Measurements from ENCODE around the gene NHSL1.

NHSL1 gene

DNA sequence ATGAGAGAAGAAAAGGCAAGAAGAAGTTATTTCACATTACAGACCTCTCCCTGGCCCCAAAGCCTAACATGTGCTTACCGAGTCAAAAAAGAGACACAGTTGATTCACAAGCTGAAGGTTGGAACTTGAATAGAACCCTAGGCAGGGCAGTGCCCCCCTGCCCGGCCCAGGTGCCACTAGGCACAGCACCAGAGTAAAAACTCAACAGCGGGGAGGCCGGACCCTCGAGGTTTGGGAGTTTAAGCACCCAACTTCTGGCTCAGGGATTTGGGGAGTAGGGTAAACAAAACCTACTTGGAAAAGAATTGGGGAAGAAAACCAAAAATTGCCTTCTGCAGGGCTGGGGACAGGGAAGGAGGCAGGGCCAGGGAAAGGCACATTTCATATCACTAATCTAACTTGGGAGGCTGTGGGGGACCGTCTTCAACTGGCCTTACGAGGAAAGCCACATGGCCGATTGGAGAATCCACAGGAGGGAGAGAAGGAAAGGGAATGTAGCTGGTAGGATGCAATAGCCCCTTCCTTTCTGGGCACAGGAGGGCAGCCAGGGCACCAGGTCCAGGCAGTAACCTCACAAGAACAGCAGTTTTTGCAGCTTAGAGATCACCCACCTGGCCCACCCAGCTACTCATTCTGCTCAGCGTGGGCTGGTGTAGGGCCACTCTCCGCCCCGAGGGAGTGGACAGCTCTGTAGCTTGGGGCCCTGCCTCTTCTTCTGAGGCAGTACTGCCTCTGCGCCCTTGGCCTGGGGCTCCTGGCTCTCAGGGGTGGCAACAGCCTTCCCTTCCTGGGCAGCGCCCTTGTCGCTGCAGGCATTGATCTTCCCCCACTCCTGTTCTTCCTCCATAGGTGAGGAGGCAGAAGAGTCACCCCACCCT lies 97.1 kb downstream of the NHSL1 start:
- no peak for DNase-seq (ENCODE audit: low read depth)

DNA sequence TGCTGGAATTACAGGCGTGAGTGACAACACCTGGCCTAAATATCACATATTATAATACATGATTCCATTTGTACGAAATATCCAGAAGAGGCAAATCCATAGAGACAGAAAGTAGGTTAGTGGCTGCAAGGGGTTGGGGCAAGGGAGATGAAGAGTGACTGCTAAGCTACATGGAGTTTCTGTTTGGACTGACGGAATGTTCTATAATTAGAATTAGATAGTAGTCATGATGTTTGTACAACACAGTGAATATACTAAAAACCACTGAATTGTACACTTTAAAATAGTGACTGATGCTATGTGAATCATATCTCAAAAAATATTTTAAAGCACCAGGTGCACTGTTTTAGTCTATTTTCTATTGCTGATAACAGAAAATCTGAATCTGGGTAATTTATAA lies 99.0 kb downstream of the NHSL1 start:
- no peak for DNase-seq (ENCODE audit: low read depth)

DNA sequence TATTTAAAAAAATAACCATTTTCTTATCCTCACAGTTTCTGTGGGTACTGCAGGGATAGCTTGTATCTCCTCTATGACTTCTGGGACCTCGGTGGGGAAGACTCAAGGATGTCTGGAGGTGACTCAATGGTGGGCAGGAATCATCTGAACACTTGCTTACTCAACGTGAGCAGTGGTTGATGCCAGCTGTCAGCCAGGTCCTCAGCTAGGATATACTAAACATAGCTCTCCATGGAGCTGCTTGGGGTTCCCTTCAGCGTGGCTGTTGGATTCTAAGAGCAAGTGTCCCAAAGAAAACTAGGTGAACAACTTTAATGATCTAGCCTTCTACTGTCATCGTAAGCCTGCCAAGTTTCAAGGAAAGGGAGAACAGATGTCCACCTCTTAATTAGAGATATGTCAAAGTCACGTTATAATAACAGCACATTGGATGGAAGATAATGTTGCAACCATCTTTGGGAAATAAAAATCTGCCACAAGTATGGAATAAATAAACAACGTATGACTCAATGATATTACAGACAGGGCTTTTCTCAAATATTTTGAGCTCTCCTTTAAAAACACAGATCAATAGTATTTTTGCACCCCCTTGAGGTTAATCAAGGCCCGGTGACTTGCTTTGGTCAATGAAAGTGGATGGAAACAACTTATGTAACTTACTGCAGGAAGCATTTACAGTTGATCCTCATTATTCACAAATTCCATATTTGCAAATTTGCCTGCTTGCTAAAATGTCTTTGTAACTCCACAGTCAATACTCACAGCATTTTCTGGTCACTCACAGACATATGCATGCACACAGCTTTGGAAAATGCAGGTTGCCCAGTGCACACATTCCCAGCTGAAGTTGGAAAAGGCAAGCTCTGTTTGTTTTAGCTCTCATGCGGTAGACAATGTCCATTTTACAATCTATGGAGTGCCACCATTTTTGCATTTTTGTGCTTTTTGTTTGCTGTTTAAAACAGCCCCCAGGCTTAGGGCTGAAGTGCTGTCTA lies 101.9 kb downstream of the NHSL1 start:
- no peak for DNase-seq (ENCODE audit: low read depth)

DNA sequence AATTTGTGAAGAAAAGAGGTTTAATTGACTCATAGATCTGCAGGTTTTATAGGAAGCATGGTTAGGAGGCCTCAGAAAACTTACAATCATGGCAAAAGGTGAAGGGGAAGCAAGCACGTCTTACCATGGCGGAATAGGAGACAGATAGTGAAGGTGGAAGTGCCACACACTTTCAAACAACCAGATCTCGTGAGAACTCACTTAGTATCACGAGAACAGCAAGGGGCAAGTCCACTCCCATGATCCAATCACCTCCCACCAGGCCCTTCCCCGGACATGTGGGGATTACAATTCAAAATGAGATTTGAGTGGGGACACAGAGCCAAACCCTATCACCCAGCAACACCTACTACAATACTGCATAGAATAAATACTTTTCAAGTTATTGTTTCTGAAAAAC lies 102.6 kb downstream of the NHSL1 start:
- DNase-seq (ENCODE audit: low read depth): no peak

DNA sequence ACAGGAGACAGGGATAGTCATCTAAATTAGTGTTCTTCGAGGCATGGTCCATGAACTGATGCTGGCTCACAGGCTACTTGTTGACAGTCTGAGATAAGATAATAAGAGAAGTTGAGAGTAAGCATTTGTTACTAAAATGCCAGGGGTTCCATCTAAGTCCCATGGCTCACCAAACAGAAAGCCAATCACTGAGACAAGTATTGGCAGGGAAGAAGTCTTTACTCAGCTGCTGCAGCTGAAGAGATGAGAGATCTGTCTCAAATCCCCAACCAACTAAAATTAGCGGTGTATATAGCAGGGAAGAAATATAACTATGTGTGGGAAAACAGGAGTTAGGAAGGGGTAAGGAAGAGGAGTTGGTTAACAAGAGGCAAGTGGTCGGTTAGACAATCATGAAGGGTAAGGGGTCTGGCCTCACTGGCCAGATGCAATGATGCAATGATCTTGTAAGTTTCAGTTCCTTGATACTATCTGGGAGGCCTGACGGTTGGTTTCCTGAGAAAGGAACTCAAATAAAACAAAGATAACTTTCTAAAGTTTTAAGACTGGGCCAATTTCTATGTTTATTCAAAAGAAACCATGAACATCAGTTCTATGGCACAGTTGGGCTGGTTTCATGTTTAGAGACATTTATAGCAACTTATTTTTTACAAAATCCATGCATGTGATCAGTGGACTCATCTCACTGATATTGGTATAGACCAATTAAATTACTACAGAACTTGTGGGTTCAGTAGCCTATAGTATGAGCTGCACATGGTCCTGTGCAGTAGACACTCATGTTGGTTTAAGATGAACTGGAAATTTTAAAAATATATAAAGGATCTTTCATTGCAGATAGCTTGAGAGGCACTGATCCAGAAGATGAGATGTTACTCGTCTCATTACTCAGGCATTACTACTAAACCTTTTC lies 105.2 kb downstream of the NHSL1 start:
- DNase-seq (ENCODE audit: low read depth): no peak

DNA sequence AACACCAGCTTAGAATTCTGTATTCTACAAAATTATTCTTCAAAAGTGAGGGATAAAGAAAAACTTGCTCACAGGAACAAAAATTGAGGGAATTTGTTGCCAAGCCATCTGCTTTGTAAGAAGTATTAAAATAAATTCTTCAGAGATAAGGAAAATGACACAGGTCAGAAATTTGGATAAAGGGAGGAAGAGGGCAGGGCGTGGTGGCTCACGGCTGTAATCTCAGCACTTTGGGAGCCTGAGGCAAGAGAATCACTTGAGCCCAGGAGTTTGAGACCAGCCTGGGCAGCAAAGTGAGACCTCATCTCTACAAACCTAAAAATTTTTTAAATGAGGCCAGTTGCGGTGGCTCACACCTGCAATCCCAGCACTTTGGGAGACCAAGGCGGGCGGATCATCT lies 109.7 kb downstream of the NHSL1 start:
- DNase-seq (ENCODE audit: low read depth): no peak

DNA sequence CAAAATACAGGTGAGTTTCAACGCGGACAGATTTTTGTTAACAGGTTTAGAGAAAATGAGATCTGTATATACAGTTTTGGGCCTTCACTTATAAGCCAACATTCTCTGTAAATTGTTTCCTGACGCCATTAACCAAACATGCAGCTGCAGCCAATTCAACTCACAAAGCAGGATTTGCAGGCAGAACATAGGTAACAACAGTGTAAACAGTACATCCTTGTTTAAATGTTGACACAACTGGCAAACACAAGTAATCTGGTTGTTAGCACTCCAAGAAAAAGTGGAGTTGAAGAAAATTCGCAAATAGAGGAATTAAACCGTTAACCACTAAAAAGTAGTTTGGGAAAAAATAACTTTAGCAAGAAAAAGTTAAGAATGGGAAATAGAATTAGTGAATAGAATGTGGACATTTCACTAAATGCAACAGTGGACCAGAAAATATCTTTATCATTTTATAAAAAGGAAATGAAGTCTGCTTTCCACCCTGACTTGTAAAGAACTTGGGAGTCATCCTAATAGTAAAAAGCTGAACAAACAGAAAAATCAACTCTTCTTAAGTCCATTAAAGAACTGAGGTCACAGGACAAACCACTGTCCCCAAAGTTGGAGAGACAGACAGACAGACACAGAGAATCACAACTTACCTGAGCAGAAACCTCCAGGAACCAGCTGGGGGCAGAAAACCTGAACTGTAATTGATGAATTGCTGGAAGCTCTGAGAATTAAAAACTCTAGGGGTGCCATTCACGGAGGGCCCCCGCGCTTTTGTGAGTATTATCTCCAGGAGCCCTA lies 111.5 kb downstream of the NHSL1 start:
- no peak for DNase-seq (ENCODE audit: low read depth)

DNA sequence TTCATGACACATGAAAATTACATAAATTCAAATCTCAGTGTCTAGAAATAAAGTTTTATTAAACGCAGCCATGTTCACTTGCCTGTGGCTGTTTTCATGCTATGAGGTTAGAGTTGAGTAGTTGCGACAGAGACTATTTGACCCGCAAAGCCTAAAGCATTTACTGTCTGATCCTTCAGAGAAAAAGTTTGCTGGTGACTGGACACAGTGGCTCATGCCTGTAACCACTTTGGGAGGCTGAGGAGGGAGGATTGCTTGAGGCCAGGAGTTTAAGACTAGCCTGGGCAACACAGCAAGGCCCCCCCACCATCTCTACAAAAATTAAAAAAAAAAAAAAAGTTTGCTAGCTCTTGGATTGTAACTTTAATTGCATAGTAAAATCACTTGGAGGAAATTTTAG lies 112.4 kb downstream of the NHSL1 start:
- no peak for DNase-seq (ENCODE audit: low read depth)

DNA sequence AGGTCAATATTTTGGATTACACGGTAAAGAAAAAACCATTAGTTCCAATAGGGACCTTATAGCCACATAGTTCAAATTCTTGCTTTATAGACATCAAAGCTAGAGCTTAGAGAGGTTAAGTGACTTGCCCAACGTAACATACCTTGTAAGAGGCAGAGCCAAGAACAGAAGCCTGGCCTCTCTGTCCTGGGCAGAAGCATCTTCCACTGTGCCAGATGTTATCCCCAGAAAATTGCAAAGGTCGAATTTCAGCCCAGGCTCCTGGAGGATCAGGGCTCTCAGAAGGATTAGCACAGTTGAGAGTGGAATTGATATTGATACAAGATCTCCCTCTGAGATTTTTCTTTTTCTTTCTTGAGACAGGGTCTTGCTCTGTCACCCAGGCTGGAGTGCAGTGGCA lies 115.5 kb downstream of the NHSL1 start:
- no peak for DNase-seq (ENCODE audit: low read depth)

DNA sequence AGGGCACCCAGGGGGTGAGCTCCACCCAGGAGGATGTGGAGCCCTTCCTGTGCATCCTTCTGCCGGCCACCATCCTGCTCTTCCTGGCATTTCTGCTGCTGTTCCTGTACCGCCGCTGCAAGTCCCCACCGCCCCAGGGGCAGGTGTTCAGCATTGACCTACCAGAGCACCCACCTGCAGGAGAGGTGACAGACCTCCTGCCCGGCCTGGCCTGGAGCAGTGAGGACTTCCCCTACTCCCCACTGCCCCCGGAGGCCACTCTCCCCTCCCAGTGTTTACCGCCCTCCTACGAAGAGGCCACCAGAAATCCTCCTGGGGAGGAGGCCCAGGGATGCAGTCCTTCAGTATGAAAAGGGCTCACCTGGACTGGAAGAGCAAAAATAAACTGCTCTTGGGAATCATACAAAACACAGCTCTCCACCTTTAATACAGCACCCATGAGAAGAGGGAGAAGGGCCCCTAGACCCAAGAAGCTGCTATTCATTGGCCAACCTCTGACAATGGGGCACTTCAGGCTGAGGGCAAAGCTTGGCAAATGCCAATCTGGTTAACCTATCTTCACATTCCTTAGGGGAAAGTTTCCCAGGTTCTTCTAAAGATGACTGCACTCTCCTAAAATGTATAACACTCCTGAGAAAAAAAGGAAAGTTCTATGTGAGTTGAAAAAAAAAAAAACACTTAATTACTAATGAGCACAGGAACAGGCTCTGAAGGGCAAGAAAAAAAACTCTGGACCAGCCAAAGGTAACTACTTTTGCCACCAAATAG lies 116.6 kb downstream of the NHSL1 start:
- DNase-seq (ENCODE audit: low read depth): no peak

DNA sequence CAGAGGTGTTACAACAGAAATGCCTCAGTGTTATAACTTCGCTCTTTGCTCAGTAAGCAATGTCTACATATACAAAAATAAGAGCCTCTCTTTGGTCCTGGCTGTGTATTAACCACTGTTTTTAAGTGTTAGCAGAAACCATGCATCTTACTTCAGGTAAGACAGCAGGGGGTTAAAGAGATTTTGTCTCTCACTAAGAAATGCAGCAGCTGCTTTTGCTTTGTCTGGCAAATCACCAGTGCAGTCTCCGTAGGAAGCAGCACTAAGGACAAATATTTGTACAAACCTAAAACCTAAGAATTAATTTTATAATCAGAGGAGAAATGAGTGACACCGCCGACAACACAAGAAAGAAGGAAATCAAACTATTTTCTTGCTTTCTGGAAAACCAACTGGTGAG lies 120.8 kb downstream of the NHSL1 start:
- DNase-seq (ENCODE audit: low read depth): no peak

DNA sequence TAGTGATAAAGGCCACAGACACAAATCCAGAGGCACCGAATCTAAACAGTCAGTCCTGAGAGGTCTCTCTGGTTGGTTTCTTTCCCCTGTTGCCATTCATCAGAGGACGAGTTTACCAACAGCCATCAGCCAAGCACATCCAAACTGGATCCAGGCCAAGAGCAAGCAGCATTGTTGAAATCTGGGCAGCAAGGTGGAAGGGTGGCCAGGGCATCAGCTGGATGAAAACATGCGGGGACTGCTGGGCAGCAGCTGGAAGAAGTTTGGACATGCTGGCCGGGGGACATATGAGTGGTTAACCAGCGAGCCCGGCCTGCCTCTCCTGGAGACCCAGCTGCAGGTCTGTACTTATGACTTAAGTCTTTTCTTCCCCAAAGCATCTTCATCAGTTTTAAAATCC lies 121.5 kb downstream of the NHSL1 start, which contains the start of gene SMIM28:
TSS of gene SMIM28 (plus strand) at position 62 of the 400 bp plus-strand sequence. CDS start at position 230, 168 bp downstream.
- no peak for DNase-seq (ENCODE audit: low read depth)

DNA sequence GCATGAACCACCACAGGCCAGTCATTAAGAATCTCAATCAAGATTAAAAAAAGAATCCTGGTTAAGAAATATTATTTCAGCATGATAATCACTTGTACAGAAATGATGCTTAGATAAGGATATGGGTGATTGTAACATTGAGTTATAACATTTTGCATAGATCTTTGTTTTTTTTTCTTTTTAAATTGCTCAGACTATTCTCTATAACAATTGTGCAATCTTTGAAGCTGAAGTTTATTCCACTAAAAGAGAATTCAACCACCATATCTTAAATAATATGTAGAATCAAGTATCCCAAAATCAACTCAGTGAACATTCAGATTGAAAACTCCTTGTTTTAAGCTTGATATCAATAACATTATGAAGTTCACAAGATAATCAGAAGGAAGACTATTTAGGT lies 122.3 kb downstream of the NHSL1 start:
- DNase-seq (ENCODE audit: low read depth): no peak

DNA sequence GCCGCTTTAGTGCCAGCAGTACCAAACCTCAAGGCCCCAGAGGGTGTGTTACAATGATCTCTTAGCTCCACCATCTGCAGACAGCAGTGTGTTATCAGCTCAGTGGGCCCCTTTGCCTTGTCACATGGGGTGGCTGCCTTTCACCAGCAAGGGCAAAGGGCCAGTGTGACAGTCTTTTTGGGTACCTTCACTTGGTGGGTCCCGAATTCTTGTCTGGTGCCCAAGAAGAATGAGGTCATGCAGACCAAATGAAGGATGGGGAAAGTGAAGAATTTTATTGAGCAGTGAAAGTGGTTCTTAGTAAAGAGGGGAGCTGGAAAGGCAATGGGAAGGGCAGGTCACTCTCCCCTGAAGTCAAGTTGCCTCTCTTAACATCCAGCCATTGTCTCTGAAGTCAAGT lies 124.5 kb downstream of the NHSL1 start:
- no peak for DNase-seq (ENCODE audit: low read depth)

DNA sequence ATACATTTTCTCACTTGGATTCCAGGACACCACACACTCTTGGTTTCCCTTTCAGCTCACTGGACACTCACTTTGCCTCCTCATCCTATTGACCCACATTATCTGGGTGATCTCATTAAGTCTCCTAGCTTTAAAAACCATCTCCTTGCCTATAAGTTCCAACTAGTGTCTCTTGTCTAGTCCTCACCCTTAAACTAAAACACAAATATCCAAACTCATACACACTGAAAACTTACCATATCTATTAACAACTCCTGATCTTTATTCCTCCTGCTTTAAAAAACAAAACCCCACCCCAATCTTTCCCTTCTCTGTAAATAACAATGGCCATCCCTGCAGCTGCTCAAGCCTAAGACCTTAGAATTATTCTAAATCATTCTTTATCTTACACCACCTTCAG lies 125.1 kb downstream of the NHSL1 start:
- no peak for DNase-seq (ENCODE audit: low read depth)

DNA sequence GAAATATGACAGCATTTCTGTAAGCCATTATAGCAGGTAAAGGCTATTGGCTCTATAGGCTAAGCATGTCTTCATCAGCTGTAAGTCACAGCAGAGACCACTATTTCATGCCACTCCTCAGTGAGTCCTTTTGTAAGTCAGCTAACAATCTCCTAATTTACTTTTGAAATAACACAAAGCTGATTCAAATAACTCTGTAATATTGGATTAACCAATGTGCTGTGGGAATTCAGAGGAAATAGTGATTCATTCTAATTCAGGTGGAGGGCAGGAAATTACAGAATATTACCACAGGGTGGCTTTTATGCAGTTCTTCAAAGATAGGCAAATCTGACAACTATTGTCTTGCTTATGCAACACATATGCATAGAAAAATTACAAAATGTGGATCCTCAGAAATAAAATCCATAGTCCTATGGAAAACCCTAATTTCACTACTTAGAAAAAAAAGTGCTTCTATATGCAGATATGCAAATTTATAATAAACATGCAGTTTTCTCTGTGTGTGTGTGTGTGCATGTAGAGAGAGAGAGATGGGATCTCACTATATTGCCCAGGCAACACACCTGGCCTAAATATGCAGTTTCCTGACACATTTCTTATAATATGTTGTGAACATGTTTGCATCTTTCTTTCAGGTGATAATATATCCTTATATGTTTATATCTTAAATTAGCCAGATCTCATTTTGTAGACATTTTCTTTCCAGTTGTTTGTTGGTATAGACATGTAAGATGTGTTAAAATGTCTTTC lies 126.4 kb downstream of the NHSL1 start:
- no peak for DNase-seq (ENCODE audit: low read depth)
